Cardiac fibroblast (primary cell): ENCODE measurements around the gene COL4A2.

ENCODE experiments used
- DNase-seq, 2 donors: peaks; one replicate each; pipeline versions ENCODE4 v3.0.0 to v3.0.0-alpha.2; 2010; ENCODE audit warnings: low read depth in 2 of 2
- H3K4me3 ChIP-seq, 2 donors: replicated peaks in 1 of 2; 1 replicate in 1 of 2; 2 replicates in 1 of 2; pipeline ENCODE4 v1.5.1; 2011; ENCODE audit warnings: low read depth in 2 of 2, low read length in 2 of 2, mild to moderate bottlenecking in 2 of 2, moderate library complexity in 1 of 2
- CTCF ChIP-seq: IDR thresholded peaks from one replicate; pipeline ENCODE4 v1.5.1; 2011; ENCODE audit warnings: low read depth, mild to moderate bottlenecking, low read length, inconsistent platforms

Gene COL4A2

DNA sequence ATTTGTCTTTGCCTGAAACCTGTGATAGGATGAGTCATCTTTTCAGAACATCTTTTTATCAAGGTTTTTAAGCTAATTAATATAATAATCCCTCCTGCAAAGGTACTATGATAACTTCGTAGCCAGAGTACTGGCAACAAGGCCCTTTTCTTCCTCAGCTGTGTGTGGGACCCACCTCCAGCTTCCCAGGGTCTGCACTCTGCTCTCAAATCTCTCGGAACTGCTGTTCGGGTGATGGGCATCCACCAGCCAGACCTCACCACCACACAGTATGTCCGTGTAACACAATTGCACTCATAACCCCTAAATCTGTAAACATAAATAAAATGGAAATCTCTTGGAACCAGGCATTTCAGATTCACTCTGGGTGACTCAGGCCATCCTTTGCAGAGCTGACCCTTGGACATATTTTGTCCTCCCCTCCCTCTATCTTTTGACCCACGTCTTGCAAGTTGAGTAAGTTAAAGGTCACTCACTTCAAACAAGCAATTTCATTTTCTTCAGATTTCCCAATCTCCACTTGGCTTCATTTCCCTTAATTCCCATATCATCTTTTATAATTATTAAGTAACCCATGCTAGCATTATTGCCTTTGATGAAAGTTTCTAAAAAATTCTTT is 29.6 kb upstream of the COL4A2 start:
- H3K4me3 ChIP-seq: no peak overlapping the region
- DNase-seq: no peak
- TF ChIP-seq CTCF: no peak

- DNase-seq: no peak
- H3K4me3 ChIP-seq: no peak overlapping the region
- no peak for TF ChIP-seq CTCF
These were observed 28.2 kb upstream of the COL4A2 start for GRCh38 chr13:110278859-110279258.

- H3K4me3 ChIP-seq: no peak overlapping the region
- DNase-seq: no peak
- TF ChIP-seq CTCF: no peak
These were observed 27.4 kb upstream of the COL4A2 start for GRCh38 chr13:110279684-110280083.

DNA sequence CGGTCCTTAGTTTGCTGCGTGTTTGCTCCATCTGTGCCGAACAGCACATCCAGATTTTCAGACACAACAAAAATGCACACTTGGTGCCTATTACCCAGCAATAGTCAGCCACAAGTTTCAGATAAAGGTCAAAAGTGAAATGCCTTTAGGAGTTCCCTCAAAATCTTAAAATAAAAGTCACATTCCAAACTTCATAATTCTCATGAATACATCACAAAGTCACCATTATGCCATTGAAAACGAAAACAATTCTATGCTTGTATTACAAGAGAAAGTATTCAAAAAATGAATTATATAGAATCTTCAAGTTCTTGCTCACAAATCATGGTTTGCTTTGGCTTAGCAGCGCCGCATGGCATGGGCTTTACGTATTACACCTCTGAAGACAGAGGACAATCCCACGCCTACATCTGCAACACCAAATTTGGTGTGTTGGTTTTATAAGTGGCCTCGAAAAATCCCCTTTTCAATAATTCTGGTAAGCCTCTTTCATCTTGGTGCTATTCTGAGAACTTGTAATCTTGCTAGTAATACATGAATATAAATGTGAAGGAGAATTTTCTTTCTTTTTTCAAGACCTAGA is 26.8 kb upstream of the COL4A2 start:
- H3K4me3 ChIP-seq: no peak overlapping the region
- peak in 1 of 2 donors; percentile 76 for DNase-seq
- no peak for TF ChIP-seq CTCF

GRCh38 chr13:110280985-110281688 is 25.9 kb upstream of the COL4A2 start:
- TF ChIP-seq CTCF: no peak
- DNase-seq: no peak
- H3K4me3 ChIP-seq: no peak overlapping the region

DNA sequence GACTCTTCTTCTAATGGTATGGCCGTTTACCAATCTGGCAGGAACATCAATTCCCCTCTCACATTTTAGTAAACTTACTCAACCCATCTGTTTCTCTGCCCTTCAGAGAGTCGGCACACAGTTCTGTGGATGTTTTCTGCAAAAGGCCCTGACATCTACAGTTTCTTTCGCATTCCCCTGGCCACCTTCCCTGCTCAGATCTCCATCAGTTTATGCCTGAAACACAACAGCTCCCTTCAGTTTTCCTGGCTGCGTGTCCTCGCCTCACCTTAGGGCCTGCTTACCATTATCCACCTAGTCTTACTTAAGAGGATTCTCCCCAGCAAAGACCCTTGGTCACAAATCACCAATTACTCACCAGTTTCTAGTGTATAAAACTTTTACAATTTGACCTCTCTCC is 25.3 kb upstream of the COL4A2 start:
- DNase-seq: no peak
- TF ChIP-seq CTCF: no peak
- no peak overlapping the region for H3K4me3 ChIP-seq
